HG02642 (cell line): Measurements from ENCODE around the gene PPP4C.
A peak's percentile ranks its signal among the peaks of the same experiment; 100 is the strongest.
"Not testable (repeated sequence)": the region's sequence is repeated elsewhere in the genome, so short reads cannot be mapped to it uniquely, and the experiment has no call there.

ENCODE experiments used
- ATAC-seq: cut with Tn5 transposase; IDR thresholded peaks from one replicate; pipeline ENCODE4 v1.9.1; 2021; ENCODE audit warnings: mild to moderate bottlenecking; ENCODE audit not compliant: unreplicated experiment, poor library complexity

The PPP4C gene

DNA sequence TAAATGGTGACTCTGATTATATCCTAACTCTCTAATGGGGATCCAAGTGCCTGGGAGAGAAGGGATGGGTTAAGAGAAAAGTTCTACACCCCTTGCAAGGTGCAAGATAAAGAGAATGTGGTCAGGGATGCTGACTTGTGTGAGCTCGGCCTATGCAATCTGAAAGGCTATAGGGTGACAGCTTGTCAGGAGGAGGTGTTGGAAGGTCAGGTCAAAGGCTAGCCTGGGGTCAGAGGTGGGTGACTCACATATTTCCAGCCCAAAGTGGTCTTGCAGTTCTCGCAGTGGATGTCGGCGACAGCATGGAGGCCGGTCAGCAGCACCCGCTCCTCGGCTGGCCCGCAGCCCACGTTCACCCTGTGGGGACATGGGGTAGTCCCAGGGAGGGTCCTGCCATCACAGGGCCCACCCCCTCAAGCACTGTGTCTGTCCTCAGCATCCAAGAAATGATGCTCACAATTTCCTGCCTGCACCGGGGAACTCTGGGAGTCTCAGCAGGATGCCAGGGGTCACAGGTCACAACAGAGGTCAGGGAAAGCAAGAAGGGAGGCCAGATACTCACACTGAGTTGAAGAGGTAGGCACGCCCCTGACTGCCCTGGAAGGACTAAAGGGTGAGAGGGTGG, 18.9 kb downstream of the PPP4C start:
- no peak for ATAC-seq

- no peak for ATAC-seq
Measured at GRCh38 chr16:30095166-30096078, 19.6 kb downstream of the PPP4C start.

DNA sequence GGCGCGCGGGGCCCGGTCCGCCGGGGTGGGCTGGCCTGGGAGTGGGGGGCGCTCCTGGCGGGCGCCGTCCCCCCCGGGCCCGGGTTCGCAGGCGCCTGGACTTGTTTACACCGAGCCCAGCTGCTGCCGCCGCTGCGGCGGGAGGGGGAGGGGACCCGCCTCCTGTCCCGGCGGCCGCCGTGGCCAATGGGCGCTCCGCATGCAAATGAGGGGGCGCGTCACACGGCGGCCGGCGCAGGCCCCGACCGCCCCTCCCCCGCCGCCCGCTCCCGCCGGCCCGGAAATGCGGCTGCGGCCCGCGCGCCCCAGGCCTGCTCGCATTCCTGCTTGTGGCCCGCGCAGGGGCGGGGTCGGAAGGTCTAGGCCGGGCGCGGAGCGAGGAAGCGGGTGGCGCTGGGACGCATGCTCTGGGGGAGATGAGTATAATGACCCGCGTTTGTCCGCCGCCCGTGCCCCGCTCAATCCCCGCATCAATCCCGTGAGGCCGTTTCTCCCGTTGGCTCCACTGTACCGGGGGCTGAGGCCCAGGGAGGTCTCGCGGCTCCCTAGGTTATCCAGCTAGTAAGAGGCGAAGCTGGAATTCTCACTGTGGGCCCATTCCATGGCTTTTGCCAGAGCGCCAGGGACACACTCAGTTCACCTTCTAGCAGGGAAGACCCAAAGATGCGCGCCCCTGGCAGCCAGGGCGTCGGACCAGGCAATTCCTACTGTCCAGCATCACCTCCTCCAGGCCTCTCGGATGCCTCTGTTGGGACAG, 20.5 kb downstream of the PPP4C start, which contains the start of gene YPEL3:
YPEL3 (minus strand) TSS at position 109 of the 757 bp plus-strand sequence. CDS start 731 bp downstream, outside the sequence.
- ATAC-seq = peak; percentile 55

- ATAC-seq = no peak
Measured at GRCh38 chr16:30096862-30097563, 21.2 kb downstream of the PPP4C start.

DNA sequence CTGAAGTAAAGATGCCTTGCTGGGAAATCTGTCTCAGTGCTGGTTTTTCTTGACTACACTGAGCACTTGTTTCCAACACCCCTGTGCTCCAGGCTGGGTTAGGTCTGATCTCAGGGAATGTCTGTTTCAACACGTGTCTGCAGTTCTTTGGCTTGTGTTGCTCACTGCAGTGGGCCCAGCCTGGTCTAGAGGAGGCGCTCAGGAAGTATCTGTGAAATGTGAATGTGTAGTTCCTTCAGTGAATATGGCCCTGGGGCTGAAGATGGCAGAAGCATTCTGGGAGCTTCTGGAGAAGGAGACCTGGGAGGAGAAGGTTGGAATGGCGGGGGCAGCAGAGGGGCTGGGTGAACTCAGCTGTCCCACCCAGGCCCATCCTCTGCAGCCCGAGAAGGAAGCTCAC, 28.3 kb downstream of the PPP4C start:
- ATAC-seq = no peak

GRCh38 chr16:30104492-30104891, 28.7 kb downstream of the PPP4C start:
- no peak for ATAC-seq

DNA sequence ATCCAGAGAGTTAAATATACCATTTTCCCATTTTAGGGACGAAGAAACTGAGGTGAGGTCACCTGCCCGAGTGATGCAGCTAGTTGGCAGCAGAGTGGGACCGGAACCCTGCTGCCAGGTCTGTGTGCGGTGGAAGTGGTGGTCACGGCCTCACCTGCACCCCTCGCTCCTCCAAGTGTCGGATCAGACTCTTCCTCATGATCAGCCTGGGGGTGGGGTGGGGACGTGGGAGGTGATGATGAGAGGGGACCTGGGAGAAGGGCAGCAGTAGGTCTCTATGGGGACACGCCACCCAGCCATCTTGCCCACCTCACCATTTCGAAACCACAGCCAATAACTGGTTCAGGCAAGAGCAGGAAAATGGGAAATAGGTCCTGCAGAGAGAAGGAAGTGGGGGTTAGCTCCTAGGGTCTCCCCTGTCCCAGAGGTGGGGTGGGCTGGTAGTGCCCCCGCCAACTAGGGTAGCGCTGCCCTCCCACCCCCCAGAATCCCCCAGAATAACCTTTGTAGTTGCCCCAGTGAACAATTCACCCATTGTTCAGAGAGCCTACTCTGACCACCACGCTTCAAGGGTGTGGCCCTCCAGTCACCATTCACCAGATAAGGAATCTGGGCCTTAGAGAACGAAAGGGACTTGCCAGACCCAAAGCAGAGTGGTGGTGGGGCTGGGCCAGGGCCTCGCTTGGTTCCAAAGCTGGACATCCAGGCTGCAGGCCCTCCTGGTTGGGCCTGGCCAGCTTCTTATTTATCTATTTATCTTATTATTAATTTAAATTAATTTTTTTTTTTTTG, 32.5 kb downstream of the PPP4C start:
- ATAC-seq = no peak

GRCh38 chr16:30110661-30111060, 34.9 kb downstream of the PPP4C start:
- ATAC-seq = no peak

GRCh38 chr16:30112197-30113030, 36.6 kb downstream of the PPP4C start:
- no peak for ATAC-seq

DNA sequence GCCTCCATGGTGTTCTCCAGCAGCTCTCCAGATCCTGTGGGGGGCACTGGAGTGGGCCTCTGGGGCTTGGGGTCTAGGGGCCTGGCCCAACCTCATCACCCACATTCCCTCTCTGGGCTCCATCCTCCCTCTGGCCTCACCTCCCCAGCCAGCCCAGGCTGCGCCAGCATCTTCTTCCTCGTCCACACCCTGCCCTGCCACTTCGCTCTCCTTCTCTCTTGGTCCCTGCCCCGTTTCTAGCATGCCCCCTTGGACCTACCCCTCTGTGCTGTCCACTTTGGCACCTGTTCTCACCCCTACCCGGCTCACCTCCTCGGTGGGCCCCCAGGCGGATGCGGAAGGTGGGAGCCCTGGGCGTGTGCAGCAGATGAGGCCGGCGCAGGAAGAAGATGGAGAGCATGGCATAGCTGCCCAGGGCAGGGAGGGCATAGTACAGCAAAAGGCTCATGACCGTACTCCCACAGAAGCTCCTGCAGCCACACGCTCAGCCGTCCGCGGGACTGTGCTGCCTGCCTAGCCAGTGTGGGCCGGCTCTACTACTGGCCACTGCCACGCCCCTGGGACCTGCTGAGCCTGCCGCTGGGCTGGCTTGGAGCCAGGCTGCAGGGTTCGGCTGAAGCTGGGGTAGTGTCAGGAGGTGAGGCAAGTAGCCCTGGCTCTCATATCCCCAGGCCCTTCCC, 37.4 kb downstream of the PPP4C start, which contains the start of gene GDPD3:
GDPD3 (minus strand) TSS at position 507 of the 680 bp plus-strand sequence; CDS start at position 448, 59 bp downstream.
- ATAC-seq = no peak

DNA sequence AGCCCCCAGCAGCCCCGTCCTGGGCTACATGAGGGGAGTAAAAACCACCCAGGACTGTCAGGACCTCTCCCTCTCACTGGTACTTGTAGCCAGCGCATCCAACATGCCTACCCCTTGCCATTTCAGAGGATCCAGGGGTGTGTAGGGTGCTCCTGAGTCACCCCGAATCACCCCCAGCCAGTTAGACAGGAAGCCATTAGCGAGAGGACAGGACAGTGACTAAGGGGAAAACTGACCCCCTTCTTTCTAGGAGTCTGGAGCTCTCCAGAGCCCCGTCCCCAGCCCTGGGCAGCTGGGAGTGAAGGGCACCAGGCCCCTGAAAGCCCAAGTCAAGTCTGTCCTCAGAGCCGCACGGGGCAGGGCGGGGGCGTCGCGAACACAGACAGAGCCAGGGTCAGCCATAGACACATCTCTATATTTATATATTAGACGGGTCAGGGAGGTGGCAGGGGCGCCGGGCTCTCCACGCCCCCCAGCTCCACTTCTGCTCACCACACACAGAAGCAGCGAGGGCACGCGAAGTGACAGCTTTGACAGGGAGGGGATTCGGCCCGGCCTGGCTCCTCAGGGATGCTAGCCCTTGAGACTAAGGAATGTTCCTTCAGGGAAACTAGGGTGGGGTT, 38.0 kb downstream of the PPP4C start:
- ATAC-seq = no peak

DNA sequence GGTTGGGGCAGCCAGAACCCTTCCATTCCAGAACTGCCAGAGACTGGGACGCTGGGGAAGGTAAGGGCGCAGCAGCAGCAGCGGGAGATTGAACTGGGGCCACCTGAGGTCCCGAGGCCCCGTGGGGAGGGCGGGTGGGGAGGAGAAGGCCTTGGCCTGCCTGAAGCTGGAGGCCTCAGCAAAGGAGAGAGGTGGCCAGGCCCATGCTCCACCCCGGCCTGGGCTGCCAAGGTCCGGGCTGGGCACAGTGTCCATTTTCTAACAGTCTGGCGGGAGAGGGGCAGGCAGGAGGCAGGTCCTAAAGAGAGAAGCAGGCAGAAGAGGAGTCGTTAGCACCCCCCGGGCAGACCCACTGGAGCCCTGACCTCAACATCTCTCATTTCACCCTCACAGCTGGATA, 38.6 kb downstream of the PPP4C start:
- no peak for ATAC-seq

GRCh38 chr16:30114833-30115232, 39.0 kb downstream of the PPP4C start:
- not testable (repeated sequence) for ATAC-seq

- ATAC-seq = no peak
Measured at GRCh38 chr16:30115238-30115637, 39.4 kb downstream of the PPP4C start.

- ATAC-seq = no peak
Measured at GRCh38 chr16:30116291-30117207, 40.8 kb downstream of the PPP4C start.

DNA sequence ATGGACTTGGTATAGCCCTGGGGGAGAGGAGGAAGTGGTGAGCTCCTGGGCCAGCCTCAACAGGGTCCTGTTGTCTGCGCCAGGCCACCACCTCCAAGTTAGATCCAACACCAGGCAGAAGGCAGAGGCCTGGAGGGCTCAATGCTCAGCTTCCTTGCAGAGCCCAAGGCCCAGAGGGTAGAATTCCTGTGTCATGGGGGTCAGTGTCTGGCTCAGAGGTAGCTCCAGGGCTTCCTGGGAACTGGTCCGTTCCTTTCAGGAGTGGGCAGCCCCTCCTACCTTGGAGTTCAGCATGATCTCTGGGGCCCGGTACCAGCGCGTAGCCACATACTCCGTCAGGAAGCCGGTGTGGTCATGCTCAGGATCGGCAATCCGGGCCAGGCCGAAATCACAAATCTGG, 42.0 kb downstream of the PPP4C start:
- no peak for ATAC-seq
